Endothelial cell of umbilical vein (primary cell): ENCODE data around the gene ERGIC1.

Experiments
- FOS ChIP-seq: IDR thresholded peaks from 2 replicates; pipeline ENCODE4 v1.6.1; 2011; ENCODE audit warnings: mild to moderate bottlenecking, low read length, moderate library complexity, borderline replicate concordance; ENCODE audit not compliant: insufficient read depth
- TF ChIP-seq, protein P1 (sequence below), 2 donors: IDR thresholded peaks; 1 replicate in 1 of 2; 2 replicates in 1 of 2; pipeline ENCODE4 v1.5.1; 2011; ENCODE audit warnings: low read length in 2 of 2, mild to moderate bottlenecking in 2 of 2, moderate library complexity in 2 of 2, control low read depth in 1 of 2, inconsistent platforms in 1 of 2, low read depth in 1 of 2; ENCODE audit not compliant: insufficient read depth in 1 of 2; ENCODE audit errors: extremely low read depth in 1 of 2
- TF ChIP-seq, protein P2 (sequence below): IDR thresholded peaks from 2 replicates; pipeline ENCODE4 v1.6.1; 2011; ENCODE audit not compliant: insufficient read depth, insufficient read length

DNA sequence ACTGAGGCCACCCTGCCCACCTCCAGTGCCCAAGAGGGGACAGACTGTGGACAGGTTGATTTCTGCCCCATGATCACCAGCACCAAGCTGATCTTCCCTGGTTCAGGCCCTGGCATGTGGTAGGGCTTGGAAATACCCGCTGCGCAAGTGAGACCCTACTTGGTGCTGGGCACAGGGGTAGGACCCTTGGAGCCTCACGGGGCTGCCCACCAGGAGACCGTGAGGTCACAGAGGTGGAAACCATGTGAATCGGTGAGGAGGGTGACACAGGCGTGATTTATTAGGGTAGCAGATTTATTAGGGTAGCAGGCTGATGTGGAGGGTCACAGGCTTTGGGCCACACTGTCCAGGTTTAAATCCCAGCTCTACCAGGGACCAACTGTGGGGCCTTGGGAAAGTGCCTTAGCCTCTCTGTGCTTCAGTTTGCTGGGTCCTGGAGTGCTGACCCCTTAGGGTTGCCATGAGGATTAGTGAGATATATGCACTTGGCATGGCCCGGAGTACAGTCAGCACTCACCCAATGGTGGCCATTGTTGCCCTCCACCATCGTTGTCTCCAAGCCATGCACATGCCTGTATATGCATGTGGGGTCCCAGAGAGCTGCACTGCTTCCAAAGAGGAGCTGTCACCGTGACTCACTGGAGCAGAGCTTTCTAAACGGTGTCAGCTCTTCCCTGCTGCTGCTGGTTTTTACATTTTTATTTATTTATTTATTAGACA is 42.2 kb upstream of the ERGIC1 start:
- TF ChIP-seq, protein P1, sequence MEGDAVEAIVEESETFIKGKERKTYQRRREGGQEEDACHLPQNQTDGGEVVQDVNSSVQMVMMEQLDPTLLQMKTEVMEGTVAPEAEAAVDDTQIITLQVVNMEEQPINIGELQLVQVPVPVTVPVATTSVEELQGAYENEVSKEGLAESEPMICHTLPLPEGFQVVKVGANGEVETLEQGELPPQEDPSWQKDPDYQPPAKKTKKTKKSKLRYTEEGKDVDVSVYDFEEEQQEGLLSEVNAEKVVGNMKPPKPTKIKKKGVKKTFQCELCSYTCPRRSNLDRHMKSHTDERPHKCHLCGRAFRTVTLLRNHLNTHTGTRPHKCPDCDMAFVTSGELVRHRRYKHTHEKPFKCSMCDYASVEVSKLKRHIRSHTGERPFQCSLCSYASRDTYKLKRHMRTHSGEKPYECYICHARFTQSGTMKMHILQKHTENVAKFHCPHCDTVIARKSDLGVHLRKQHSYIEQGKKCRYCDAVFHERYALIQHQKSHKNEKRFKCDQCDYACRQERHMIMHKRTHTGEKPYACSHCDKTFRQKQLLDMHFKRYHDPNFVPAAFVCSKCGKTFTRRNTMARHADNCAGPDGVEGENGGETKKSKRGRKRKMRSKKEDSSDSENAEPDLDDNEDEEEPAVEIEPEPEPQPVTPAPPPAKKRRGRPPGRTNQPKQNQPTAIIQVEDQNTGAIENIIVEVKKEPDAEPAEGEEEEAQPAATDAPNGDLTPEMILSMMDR (IDR thresholded peaks at IDR 0.05; ENCODE audit: extremely low read depth in 1 of 2, insufficient read depth in 1 of 2, low read depth in 1 of 2, low read length in 2 of 2) = no peak
- TF ChIP-seq FOS = no peak
- TF ChIP-seq, protein P2, sequence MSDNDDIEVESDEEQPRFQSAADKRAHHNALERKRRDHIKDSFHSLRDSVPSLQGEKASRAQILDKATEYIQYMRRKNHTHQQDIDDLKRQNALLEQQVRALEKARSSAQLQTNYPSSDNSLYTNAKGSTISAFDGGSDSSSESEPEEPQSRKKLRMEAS = no peak
